ENCODE results near the gene PHC3. TPM values are rescaled to one million over a fixed set of nuclear protein-coding genes. Genes with fewer than 3 reads are reported as not detected.
"Not testable (repeated sequence)": the region's sequence is repeated elsewhere in the genome, so short reads cannot be mapped to it uniquely, and the experiment has no call there.

PHC3 gene
- total RNA-seq, 1 donor: 51.4 TPM

GRCh38 chr3:170137986-170138385, 43.5 kb downstream of the PHC3 start:
- no peak for TF ChIP-seq CTCF (IDR thresholded peaks at IDR 0.05; ENCODE audit: insufficient read depth, low read depth, low read length)
- DNase-seq (ENCODE audit: low read depth): peak; percentile 21
- no peak overlapping the region for H3K4me3 ChIP-seq (ENCODE audit: low read depth, low read length)

GRCh38 chr3:170132335-170132734, 49.2 kb downstream of the PHC3 start:
- no peak overlapping the region for H3K4me3 ChIP-seq (ENCODE audit: low read depth, low read length)
- no peak for DNase-seq (ENCODE audit: low read depth)
- TF ChIP-seq CTCF (IDR thresholded peaks at IDR 0.05; ENCODE audit: insufficient read depth, low read depth, low read length): no peak

GRCh38 chr3:170130532-170130931, 51.0 kb downstream of the PHC3 start:
- H3K4me3 ChIP-seq (ENCODE audit: low read depth, low read length): no peak overlapping the region
- DNase-seq (ENCODE audit: low read depth): peak; percentile 16

GRCh38 chr3:170128977-170129431, 52.5 kb downstream of the PHC3 start:
- peak; percentile 12 for DNase-seq (ENCODE audit: low read depth)
- TF ChIP-seq CTCF (IDR thresholded peaks at IDR 0.05; ENCODE audit: insufficient read depth, low read depth, low read length): no peak
- no peak overlapping the region for H3K4me3 ChIP-seq (ENCODE audit: low read depth, low read length)

More at GRCh38 chr3:170130532-170130931, 51.0 kb downstream of the PHC3 start:
- no peak for TF ChIP-seq CTCF (IDR thresholded peaks at IDR 0.05; ENCODE audit: insufficient read depth, low read depth, low read length)

GRCh38 chr3:170128259-170128976, 53.1 kb downstream of the PHC3 start:
- peak; percentile 28 for DNase-seq (ENCODE audit: low read depth)
- no peak for TF ChIP-seq CTCF (IDR thresholded peaks at IDR 0.05; ENCODE audit: insufficient read depth, low read depth, low read length)

GRCh38 chr3:170117134-170117533, 64.4 kb downstream of the PHC3 start:
- DNase-seq (ENCODE audit: low read depth): no peak
- H3K4me3 ChIP-seq (ENCODE audit: low read depth, low read length): no peak overlapping the region
- peak; percentile 44 for TF ChIP-seq CTCF (IDR thresholded peaks at IDR 0.05; ENCODE audit: insufficient read depth, low read depth, low read length)

More at GRCh38 chr3:170128259-170128976, 53.1 kb downstream of the PHC3 start:
- H3K4me3 ChIP-seq (ENCODE audit: low read depth, low read length): no peak overlapping the region

GRCh38 chr3:170114165-170114564, 67.4 kb downstream of the PHC3 start:
- H3K4me3 ChIP-seq (ENCODE audit: low read depth, low read length); DNase-seq (ENCODE audit: low read depth): not testable (repeated sequence)
